Vagina (tissue), 2 donors: ENCODE data around the gene CBLN4.

ENCODE experiments used
- POLR2A ChIP-seq, 2 donors: fragments of 450-650 bp; IDR thresholded peaks; one replicate each; pipeline ENCODE4 v1.6.1; 2017; ENCODE audit warnings: antibody characterized with exemption in 2 of 2, mild to moderate bottlenecking in 2 of 2, moderate library complexity in 2 of 2
- TF ChIP-seq, protein P1 (sequence below), 3 experiments: fragments of 450-650 bp in 2 of 3; fragments of 200-600 bp in 1 of 3; sonication (generic) in 1 of 3; IDR thresholded peaks; one replicate each; pipeline ENCODE4 v1.5.1; 2017 to 2019; ENCODE audit warnings: antibody characterized with exemption in 3 of 3, mild to moderate bottlenecking in 2 of 3, moderate library complexity in 2 of 3

DNA sequence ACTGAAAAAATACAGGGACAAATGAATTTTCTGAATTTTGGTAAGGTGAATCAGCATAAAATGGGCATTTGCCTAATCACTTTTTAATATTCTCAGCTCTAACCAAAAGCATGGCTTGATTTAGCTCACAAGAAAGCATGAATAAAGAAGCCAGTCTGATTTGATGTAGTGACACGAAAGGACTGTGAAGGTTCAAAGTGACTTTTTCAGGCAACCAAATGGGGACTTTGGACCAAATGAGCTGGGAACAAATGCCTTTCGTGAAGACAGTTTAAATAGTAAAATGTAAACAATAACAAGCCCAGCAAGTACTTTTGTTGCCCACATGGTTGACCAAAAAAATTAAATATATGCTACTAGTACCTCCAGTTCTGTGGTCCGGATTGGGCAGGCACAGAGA lies 12.9 kb upstream of the CBLN4 start:
- TF ChIP-seq POLR2A (IDR thresholded peaks at IDR 0.05) = no peak
- TF ChIP-seq, protein P1, sequence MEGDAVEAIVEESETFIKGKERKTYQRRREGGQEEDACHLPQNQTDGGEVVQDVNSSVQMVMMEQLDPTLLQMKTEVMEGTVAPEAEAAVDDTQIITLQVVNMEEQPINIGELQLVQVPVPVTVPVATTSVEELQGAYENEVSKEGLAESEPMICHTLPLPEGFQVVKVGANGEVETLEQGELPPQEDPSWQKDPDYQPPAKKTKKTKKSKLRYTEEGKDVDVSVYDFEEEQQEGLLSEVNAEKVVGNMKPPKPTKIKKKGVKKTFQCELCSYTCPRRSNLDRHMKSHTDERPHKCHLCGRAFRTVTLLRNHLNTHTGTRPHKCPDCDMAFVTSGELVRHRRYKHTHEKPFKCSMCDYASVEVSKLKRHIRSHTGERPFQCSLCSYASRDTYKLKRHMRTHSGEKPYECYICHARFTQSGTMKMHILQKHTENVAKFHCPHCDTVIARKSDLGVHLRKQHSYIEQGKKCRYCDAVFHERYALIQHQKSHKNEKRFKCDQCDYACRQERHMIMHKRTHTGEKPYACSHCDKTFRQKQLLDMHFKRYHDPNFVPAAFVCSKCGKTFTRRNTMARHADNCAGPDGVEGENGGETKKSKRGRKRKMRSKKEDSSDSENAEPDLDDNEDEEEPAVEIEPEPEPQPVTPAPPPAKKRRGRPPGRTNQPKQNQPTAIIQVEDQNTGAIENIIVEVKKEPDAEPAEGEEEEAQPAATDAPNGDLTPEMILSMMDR (IDR thresholded peaks at IDR 0.05) = no peak
